ENCODE results near the gene TET1. TPM values are rescaled to one million over a fixed set of nuclear protein-coding genes. Genes with fewer than 3 reads are reported as not detected.
A peak's percentile ranks its signal among the peaks of the same experiment; 100 is the strongest.
"Not testable (repeated sequence)": the region's sequence is repeated elsewhere in the genome, so short reads cannot be mapped to it uniquely, and the experiment has no call there.

Gene TET1
- total and polyA plus RNA-seq, 2 experiments from 2014 or later: 0.84 to 1.3 TPM

GRCh38 chr10:68602434-68602833 lies 42.3 kb downstream of the TET1 start:
- Histone ChIP-seq H3K4me3 (no peak overlapping the region), H3K27me3 (replicated peaks; ENCODE audit: insufficient read depth) (no peaks in the 10 kb centered on the region), H3K9me2 (ENCODE audit: insufficient read depth) (no peaks in the 10 kb centered on the region), H3K9ac (no peak overlapping the region), H3K4me1 (ENCODE audit: insufficient read depth) (peaks cover 27% of the 10 kb centered on the region), H3K36me3 (ENCODE audit: low read depth) (no peaks in the 10 kb centered on the region), H3K79me2 (ENCODE audit: insufficient read depth) (no peaks in the 10 kb centered on the region), H3F3A (ENCODE audit: insufficient read depth) (peaks cover 17% of the 10 kb centered on the region; the same call in 1 of the 2 replicates), H2AFZ (no peak overlapping the region), H3K4me2 (ENCODE audit: unreplicated experiment) (no peak overlapping the region), H3K9me3 (ENCODE audit: low read depth) (no peaks in the 10 kb centered on the region), H3K27ac (no peak overlapping the region), H4K20me1 (ENCODE audit: insufficient read depth) (no peaks in the 10 kb centered on the region)
- WGBS, 2 experiments (ENCODE audit: low coverage in 1 of 2, low lambda C conversion rate in 2 of 2, missing lambda C conversion rate in 2 of 2): 59 to 70% methylated on average over 2 of the region's 2 CpGs
- TF ChIP-seq EZH2 (IDR thresholded peaks at IDR 0.05; ENCODE audit: insufficient read depth, poor library complexity, severe bottlenecking) (no peak), EZH2phosphoT487 (IDR thresholded peaks at IDR 0.05; ENCODE audit: insufficient read depth, low read depth) (no peak)
- no peak for DNase-seq
- in situ Hi-C loops (cut with MboI): no loop called here

DNA sequence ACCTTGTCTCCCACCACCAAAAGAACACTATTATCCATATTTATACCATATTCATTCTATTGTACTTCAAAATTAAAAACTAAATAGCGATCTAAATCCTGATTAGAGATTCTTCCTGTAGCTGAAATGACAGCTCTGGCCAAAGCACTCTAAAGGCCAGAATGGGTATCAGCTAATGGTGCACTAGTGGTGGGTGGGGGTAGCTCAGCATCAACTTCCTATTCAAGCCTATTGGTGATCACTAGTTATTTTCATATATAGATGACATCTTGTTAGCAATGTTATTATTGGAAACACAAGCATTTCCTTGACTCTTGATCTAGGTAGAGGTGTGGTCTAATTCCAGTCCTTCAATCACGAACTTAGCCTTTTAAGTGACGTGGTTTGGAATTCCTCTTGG lies 43.6 kb downstream of the TET1 start:
- in situ Hi-C loops (cut with MboI): no loop called here
- no peak overlapping the region for H3K27ac ChIP-seq
- H3K36me3 ChIP-seq (ENCODE audit: low read depth): no peaks in the 10 kb centered on the region
- no peak for DNase-seq
- H3K9me3 ChIP-seq (ENCODE audit: low read depth): no peaks in the 10 kb centered on the region
- no peaks in the 10 kb centered on the region for H3K79me2 ChIP-seq (ENCODE audit: insufficient read depth)
- H3K4me1 ChIP-seq (ENCODE audit: insufficient read depth): peaks cover 26% of the 10 kb centered on the region
- no peaks in the 10 kb centered on the region for H3K9me2 ChIP-seq (ENCODE audit: insufficient read depth)
- no peak overlapping the region for H3K9ac ChIP-seq
- H3K27me3 ChIP-seq (replicated peaks; ENCODE audit: insufficient read depth): no peaks in the 10 kb centered on the region
- no peak overlapping the region for H3K4me2 ChIP-seq (ENCODE audit: unreplicated experiment)
- H2AFZ ChIP-seq: no peak overlapping the region
- H3K4me3 ChIP-seq: no peak overlapping the region
- peaks cover 17% of the 10 kb centered on the region; the same call in 1 of the 2 replicates for H3F3A ChIP-seq (ENCODE audit: insufficient read depth)
- no peak for TF ChIP-seq EZH2 (IDR thresholded peaks at IDR 0.05; ENCODE audit: insufficient read depth, poor library complexity, severe bottlenecking)
- no peak for TF ChIP-seq EZH2phosphoT487 (IDR thresholded peaks at IDR 0.05; ENCODE audit: insufficient read depth, low read depth)
- 92 to 96% methylated on average over 3 of the region's 3 CpGs for WGBS, 2 experiments (ENCODE audit: low coverage in 1 of 2, low lambda C conversion rate in 2 of 2, missing lambda C conversion rate in 2 of 2)
- H4K20me1 ChIP-seq (ENCODE audit: insufficient read depth): no peaks in the 10 kb centered on the region

- H3K27ac ChIP-seq: no peak overlapping the region
- H3K4me1 ChIP-seq (ENCODE audit: insufficient read depth): peaks cover 20% of the 10 kb centered on the region
- no peaks in the 10 kb centered on the region for H3K27me3 ChIP-seq (replicated peaks; ENCODE audit: insufficient read depth)
- TF ChIP-seq EZH2phosphoT487 (IDR thresholded peaks at IDR 0.05; ENCODE audit: insufficient read depth, low read depth) (no peak), EZH2 (IDR thresholded peaks at IDR 0.05; ENCODE audit: insufficient read depth, poor library complexity, severe bottlenecking) (no peak)
- peaks cover 17% of the 10 kb centered on the region; the same call in 1 of the 2 replicates for H3F3A ChIP-seq (ENCODE audit: insufficient read depth)
- H3K9me2 ChIP-seq (ENCODE audit: insufficient read depth): no peaks in the 10 kb centered on the region
- 91 to 100% methylated on average over 1 of the region's 1 CpG for WGBS, 2 experiments (ENCODE audit: low coverage in 1 of 2, low lambda C conversion rate in 2 of 2, missing lambda C conversion rate in 2 of 2)
- in situ Hi-C loops (cut with MboI): no loop called here
- no peak overlapping the region for H3K4me2 ChIP-seq (ENCODE audit: unreplicated experiment)
- H3K9me3 ChIP-seq (ENCODE audit: low read depth): no peaks in the 10 kb centered on the region
- H4K20me1 ChIP-seq (ENCODE audit: insufficient read depth): no peaks in the 10 kb centered on the region
- H3K4me3 ChIP-seq: no peak overlapping the region
- DNase-seq: no peak
- H2AFZ ChIP-seq: no peak overlapping the region
- no peak overlapping the region for H3K9ac ChIP-seq
- no peaks in the 10 kb centered on the region for H3K79me2 ChIP-seq (ENCODE audit: insufficient read depth)
- no peaks in the 10 kb centered on the region for H3K36me3 ChIP-seq (ENCODE audit: low read depth)
Observed at GRCh38 chr10:68604441-68604840, 44.3 kb downstream of the TET1 start.

GRCh38 chr10:68606918-68607317 lies 46.8 kb downstream of the TET1 start:
- H3K9ac ChIP-seq: no peak overlapping the region
- no peaks in the 10 kb centered on the region for H3K36me3 ChIP-seq (ENCODE audit: low read depth)
- H2AFZ ChIP-seq: peak overlapping the region; percentile 13; the same call in 1 of the 2 replicates
- H3K9me3 ChIP-seq (ENCODE audit: low read depth): no peaks in the 10 kb centered on the region
- no peak overlapping the region for H3K4me2 ChIP-seq (ENCODE audit: unreplicated experiment)
- H3K79me2 ChIP-seq (ENCODE audit: insufficient read depth): no peaks in the 10 kb centered on the region
- no peaks in the 10 kb centered on the region for H3K27me3 ChIP-seq (replicated peaks; ENCODE audit: insufficient read depth)
- no peaks in the 10 kb centered on the region for H4K20me1 ChIP-seq (ENCODE audit: insufficient read depth)
- in situ Hi-C loops (cut with MboI): no loop called here
- H3F3A ChIP-seq (ENCODE audit: insufficient read depth): no peaks in the 10 kb centered on the region
- 22 to 31% methylated on average over 5 of the region's 5 CpGs for WGBS, 2 experiments (ENCODE audit: low coverage in 1 of 2, low lambda C conversion rate in 2 of 2, missing lambda C conversion rate in 2 of 2)
- no peak overlapping the region for H3K27ac ChIP-seq
- peak; percentile 22 for DNase-seq
- no peaks in the 10 kb centered on the region for H3K9me2 ChIP-seq (ENCODE audit: insufficient read depth)
- H3K4me3 ChIP-seq: no peak overlapping the region
- no peaks in the 10 kb centered on the region for H3K4me1 ChIP-seq (ENCODE audit: insufficient read depth)
- TF ChIP-seq EZH2 (IDR thresholded peaks at IDR 0.05; ENCODE audit: insufficient read depth, poor library complexity, severe bottlenecking) (no peak), EZH2phosphoT487 (IDR thresholded peaks at IDR 0.05; ENCODE audit: insufficient read depth, low read depth) (no peak)

GRCh38 chr10:68610023-68610422 lies 49.9 kb downstream of the TET1 start:
- DNase-seq; H3K36me3 ChIP-seq (ENCODE audit: low read depth); in situ Hi-C loops (cut with MboI); H3K9ac ChIP-seq; H3K9me3 ChIP-seq (ENCODE audit: low read depth); H3K27ac ChIP-seq; H3K4me1 ChIP-seq (ENCODE audit: insufficient read depth); H3K27me3 ChIP-seq (replicated peaks; ENCODE audit: insufficient read depth); H3F3A ChIP-seq (ENCODE audit: insufficient read depth); H3K9me2 ChIP-seq (ENCODE audit: insufficient read depth); H2AFZ ChIP-seq; H3K4me3 ChIP-seq; H3K79me2 ChIP-seq (ENCODE audit: insufficient read depth); H4K20me1 ChIP-seq (ENCODE audit: insufficient read depth); H3K4me2 ChIP-seq (ENCODE audit: unreplicated experiment): not testable (repeated sequence)
- 95 to 96% methylated on average over 10 of the region's 10 CpGs for WGBS, 2 experiments (ENCODE audit: low coverage in 1 of 2, low lambda C conversion rate in 2 of 2, missing lambda C conversion rate in 2 of 2)
